Measurements from ENCODE around the gene FADS1.

DNA sequence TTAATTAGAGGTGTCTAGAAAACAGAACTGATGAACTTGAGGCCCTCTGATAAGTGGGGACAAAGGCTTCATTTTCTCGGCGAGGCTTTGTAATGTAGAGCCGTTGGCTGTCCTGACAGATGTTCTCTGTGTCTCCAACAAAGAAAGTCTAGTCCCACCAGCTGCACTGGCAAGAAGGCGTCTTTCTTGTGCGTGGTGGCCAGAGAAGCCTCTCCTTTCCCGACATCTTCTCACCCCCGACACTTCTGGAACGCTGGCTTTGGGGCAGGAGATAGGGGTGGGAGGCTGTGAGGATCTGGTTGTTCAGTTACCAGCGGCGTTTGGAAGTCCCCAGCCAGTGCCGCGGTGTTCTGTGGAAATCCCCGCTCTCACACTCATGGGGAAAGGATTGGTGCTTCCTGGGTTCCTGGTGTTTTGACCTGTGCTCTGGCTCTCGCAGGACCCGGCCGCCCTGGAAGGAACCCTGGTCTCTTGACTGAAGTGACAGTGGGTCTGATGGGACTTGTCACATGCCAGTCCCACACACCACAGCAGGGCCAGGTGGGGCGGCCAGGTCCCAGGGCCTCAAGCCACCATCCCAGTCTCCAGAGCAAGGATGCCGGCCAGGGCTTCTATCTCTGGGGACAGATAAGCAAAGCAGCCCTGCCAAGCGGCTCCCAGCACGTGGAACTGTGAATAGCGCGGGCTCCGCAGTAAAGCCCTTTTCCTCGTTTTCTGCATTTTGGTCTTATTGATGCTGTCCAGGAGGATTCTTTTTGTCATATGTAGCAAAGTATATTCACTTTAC, 34.5 kb upstream of the FADS1 start:
- TF ChIP-seq CTCF (IDR thresholded peaks at IDR 0.05) (no peak), POLR2A (IDR thresholded peaks at IDR 0.05) (no peak)
